Measurements from ENCODE around the gene MIX23. TPM values are rescaled to one million over a fixed set of nuclear protein-coding genes. Genes with fewer than 3 reads are reported as not detected.

Gene MIX23
- total RNA-seq, 1 experiment from 2014 or later, result 39.6 TPM

DNA sequence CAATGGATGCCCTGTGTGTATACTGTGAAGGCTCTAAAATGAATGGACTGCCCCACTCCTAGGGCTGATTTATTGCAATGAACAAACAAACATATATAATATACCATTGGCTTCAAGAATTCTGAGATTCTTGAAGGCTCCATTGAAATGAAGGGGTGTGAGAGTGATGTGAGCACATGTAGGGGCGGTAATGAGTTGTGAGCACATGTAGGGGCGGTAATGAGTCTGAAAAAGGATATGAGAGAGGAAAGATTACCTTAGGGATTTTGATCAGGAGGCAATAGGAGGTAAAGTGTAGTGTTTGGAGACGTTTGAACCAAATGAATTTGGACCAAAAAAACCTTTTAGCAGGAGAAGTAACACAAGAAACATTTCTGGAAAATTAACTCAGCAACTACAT is 4.7 kb upstream of the MIX23 start:
- DNase-seq, result no peak
- Mint-ChIP-seq H3K27me3 (ENCODE audit: unreplicated experiment) (no peaks in the 10 kb centered on the region), H3K4me3 (ENCODE audit: low read depth, unreplicated experiment) (no peak overlapping the region), H3K9me3 (ENCODE audit: low read depth, unreplicated experiment) (no peaks in the 10 kb centered on the region), H3K27ac (ENCODE audit: unreplicated experiment) (no peak overlapping the region), H3K4me1 (ENCODE audit: low read depth, unreplicated experiment) (no peaks in the 10 kb centered on the region), H3K36me3 (ENCODE audit: insufficient read depth, unreplicated experiment) (peaks cover 19% of the 10 kb centered on the region)
- BruUV-seq (replicated peaks), result no TSS peak
- CTCF ChIA-PET, result no interaction called here
- intact Hi-C loops (cut with micrococcal nuclease; ENCODE audit: unreplicated experiment), result no loop called here
- TF ChIP-seq CTCF (IDR thresholded peaks at IDR 0.05; ENCODE audit: unreplicated experiment), result no peak

- Mint-ChIP-seq H3K4me3 (ENCODE audit: low read depth, unreplicated experiment) (peak within 1 kb of the TSS; percentile 87), H3K9me3 (ENCODE audit: low read depth, unreplicated experiment) (no peaks in the 10 kb centered on the region), H3K36me3 (ENCODE audit: insufficient read depth, unreplicated experiment) (peaks cover 22% of the 10 kb centered on the region), H3K4me1 (ENCODE audit: low read depth, unreplicated experiment) (peaks cover 9% of the 10 kb centered on the region), H3K27ac (ENCODE audit: unreplicated experiment) (peak within 1 kb of the TSS; percentile 78), H3K27me3 (ENCODE audit: unreplicated experiment) (no peaks in the 10 kb centered on the region)
- intact Hi-C loops (cut with micrococcal nuclease; ENCODE audit: unreplicated experiment), result no loop called here
- TF ChIP-seq CTCF (IDR thresholded peaks at IDR 0.05; ENCODE audit: unreplicated experiment), result peak; percentile 39
- CTCF ChIA-PET, result interaction anchor here (0.6 to 2.9 kb wide), 10 partner anchors 9 to 296 kb away, joined by 3 to 24 read pairs (median 5); partner anchors contain the start of genes DTX3L, PARP9 and WDR5B
- DNase-seq, result peak; percentile 97
- no TSS peak for BruUV-seq (replicated peaks)
These were observed 1.0 kb upstream of the MIX23 start, which contains the start of gene FAM162A for GRCh38 chr3:122383771-122384697. Gene FAM162A (plus strand): TSS chr3:122384182. CDS start chr3:122384266, 84 bp downstream.

- TF ChIP-seq CTCF (IDR thresholded peaks at IDR 0.05; ENCODE audit: unreplicated experiment), result no peak
- CTCF ChIA-PET, result no interaction called here
- Mint-ChIP-seq H3K27ac (ENCODE audit: unreplicated experiment) (no peak overlapping the region), H3K36me3 (ENCODE audit: insufficient read depth, unreplicated experiment) (peaks cover 6% of the 10 kb centered on the region), H3K9me3 (ENCODE audit: low read depth, unreplicated experiment) (no peaks in the 10 kb centered on the region), H3K27me3 (ENCODE audit: unreplicated experiment) (no peaks in the 10 kb centered on the region), H3K4me3 (ENCODE audit: low read depth, unreplicated experiment) (no peak overlapping the region), H3K4me1 (ENCODE audit: low read depth, unreplicated experiment) (peaks cover 9% of the 10 kb centered on the region)
- no TSS peak for BruUV-seq (replicated peaks)
- DNase-seq, result no peak
- intact Hi-C loops (cut with micrococcal nuclease; ENCODE audit: unreplicated experiment), result no loop called here
These were observed 5.1 kb downstream of the MIX23 start for GRCh38 chr3:122377975-122378374.

DNA sequence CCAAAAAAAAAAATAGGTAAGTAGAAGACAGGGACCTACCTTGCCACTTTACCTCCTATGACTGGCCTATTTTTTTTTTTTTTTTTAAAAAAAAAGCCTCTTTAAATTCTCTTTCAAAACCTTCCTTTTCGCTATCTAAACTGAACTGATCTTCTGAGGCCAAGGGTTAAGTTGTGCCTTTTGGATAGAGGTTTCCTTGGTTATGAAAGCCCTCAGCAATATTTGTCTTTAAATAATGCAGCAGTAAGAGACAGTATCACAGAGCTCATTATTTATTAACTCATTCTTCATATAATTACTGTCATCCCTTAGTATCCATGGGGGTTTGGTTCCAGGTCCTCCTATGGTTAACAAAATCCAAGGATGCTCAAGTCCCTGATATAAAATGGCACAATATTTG is 9.0 kb downstream of the MIX23 start:
- no peak for DNase-seq
- Mint-ChIP-seq H3K9me3 (ENCODE audit: low read depth, unreplicated experiment) (no peaks in the 10 kb centered on the region), H3K4me3 (ENCODE audit: low read depth, unreplicated experiment) (no peak overlapping the region), H3K4me1 (ENCODE audit: low read depth, unreplicated experiment) (no peaks in the 10 kb centered on the region), H3K27me3 (ENCODE audit: unreplicated experiment) (no peaks in the 10 kb centered on the region), H3K27ac (ENCODE audit: unreplicated experiment) (no peak overlapping the region), H3K36me3 (ENCODE audit: insufficient read depth, unreplicated experiment) (peaks cover 4% of the 10 kb centered on the region)
- BruUV-seq (replicated peaks), result no TSS peak
- CTCF ChIA-PET, result no interaction called here
- intact Hi-C loops (cut with micrococcal nuclease; ENCODE audit: unreplicated experiment), result no loop called here
- TF ChIP-seq CTCF (IDR thresholded peaks at IDR 0.05; ENCODE audit: unreplicated experiment), result no peak

Data from Calu3 (cell line).